ENCODE measurements around the gene TRIB2.

Gene TRIB2

DNA sequence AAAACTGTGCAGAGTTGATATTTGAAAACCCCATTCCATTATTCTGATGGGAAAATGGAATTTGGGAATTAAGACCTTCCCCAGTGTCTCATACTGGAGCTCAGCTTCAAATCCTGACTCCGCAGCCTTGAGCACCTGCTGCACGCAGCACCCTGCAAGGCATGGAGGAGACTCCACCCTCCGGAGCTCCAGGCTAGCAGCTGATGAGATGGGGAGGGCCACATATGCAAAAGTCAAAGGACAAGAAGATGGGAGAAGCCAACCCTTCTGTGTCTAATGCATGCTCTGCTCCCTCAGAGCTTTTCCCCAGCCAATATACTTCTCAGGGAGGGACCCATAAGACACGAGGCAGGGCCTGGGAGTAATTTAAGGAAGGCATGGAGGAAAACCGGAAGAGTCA is 34.7 kb upstream of the TRIB2 start:
- H3K36me3 ChIP-seq (ENCODE audit: control insufficient read depth, insufficient read depth, low read length), result no peaks in the 10 kb centered on the region
- H3K4me3 ChIP-seq (ENCODE audit: extremely low read depth, insufficient read depth, low read length, poor library complexity, severe bottlenecking), result no peak overlapping the region
- no peaks in the 10 kb centered on the region for H3K4me1 ChIP-seq (ENCODE audit: control insufficient read depth, insufficient read depth, low read length, poor library complexity, severe bottlenecking)
- H3K27ac ChIP-seq (ENCODE audit: low read depth, low read length, severe bottlenecking), result no peak overlapping the region
- no peaks in the 10 kb centered on the region for H3K9me3 ChIP-seq (ENCODE audit: control insufficient read depth, low read length)
- WGBS, 2 experiments (ENCODE audit: insufficient coverage in 2 of 2), result 75 to 93% methylated on average over 2 to 3 of the region's 5 CpGs

DNA sequence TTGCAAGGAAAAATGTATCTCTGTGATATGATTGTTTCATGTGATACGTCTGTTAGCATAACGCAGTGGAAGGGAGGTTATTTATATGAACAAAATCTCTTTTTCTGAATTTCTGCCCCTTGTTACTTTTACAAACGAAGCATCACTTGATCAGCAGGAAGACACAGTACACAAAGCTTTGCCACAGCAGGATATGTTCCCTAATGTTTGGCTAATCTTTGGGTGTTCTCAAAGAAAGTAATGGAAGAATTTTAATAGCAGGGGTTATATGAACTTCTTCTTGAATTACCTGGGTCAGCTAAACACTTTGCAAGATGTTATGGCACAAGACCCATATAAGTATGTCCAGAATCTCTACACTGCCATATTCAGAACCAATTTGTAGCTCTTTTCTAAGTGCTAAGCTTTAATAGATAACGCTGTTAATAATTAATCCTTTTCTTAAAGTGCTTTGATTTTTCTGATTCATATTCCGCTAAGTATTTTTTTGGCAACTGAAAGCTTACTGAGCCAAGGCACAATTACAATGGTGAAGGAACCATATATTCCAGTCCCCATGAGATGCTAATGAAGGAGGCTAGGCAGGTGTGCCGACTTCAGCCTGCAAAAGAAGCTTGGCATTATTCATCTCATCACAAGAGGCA is 33.2 kb upstream of the TRIB2 start:
- Histone ChIP-seq H3K4me3 (ENCODE audit: extremely low read depth, insufficient read depth, low read length, poor library complexity, severe bottlenecking) (no peak overlapping the region), H3K36me3 (ENCODE audit: control insufficient read depth, insufficient read depth, low read length) (no peaks in the 10 kb centered on the region), H3K9me3 (ENCODE audit: control insufficient read depth, low read length) (no peaks in the 10 kb centered on the region), H3K27ac (ENCODE audit: low read depth, low read length, severe bottlenecking) (no peak overlapping the region), H3K4me1 (ENCODE audit: control insufficient read depth, insufficient read depth, low read length, poor library complexity, severe bottlenecking) (no peaks in the 10 kb centered on the region)
- 100% methylated on average over 1 to 2 of the region's 6 CpGs for WGBS, 2 experiments (ENCODE audit: insufficient coverage in 2 of 2)

DNA sequence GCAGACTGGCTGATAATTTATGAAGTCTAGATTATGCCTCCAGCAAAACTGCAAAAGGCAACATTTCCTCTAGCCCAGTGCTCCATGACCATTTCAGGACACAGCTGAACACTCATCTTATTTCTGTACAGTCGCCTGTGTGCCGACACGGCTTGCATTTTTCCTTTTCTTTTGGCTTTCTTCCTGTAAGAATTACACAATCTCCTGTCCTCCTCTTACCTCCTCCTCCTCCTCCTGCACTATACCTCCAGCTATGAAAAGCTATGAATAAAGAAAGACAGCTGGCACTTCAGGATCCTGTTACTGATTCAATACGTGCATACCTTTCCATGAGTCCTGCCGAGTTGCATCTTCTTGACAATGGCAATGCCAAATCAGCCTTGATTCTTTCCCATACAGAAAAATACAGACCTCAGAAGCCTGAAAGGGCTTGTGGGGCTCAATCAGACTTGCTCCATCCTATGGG is 32.2 kb upstream of the TRIB2 start:
- 75 to 87% methylated on average over 3 to 5 of the region's 5 CpGs for WGBS, 2 experiments (ENCODE audit: insufficient coverage in 2 of 2)
- no peak overlapping the region for H3K27ac ChIP-seq (ENCODE audit: low read depth, low read length, severe bottlenecking)
- no peak overlapping the region for H3K4me3 ChIP-seq (ENCODE audit: extremely low read depth, insufficient read depth, low read length, poor library complexity, severe bottlenecking)
- H3K9me3 ChIP-seq (ENCODE audit: control insufficient read depth, low read length), result no peaks in the 10 kb centered on the region
- H3K4me1 ChIP-seq (ENCODE audit: control insufficient read depth, insufficient read depth, low read length, poor library complexity, severe bottlenecking), result no peaks in the 10 kb centered on the region
- H3K36me3 ChIP-seq (ENCODE audit: control insufficient read depth, insufficient read depth, low read length), result no peaks in the 10 kb centered on the region

DNA sequence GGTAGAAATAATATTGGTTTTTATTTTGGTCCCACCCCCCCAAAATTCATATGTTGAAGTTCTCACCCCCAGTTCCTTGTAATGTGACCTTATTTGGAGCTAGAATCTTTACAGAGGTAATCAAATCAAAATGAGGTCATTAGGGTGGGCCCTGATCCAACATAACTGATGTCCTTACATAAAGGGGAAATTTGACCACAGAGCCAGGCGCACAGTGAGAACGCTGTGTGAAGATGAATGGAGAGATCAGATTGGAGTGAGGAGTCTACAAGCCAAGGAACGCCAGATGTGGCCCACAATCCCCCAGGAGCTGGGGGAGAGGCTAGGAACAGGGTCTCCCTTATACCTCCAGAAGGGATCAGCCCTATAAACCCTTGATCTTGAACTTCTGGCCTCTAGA is 31.6 kb upstream of the TRIB2 start:
- Histone ChIP-seq H3K4me3 (ENCODE audit: extremely low read depth, insufficient read depth, low read length, poor library complexity, severe bottlenecking) (no peak overlapping the region), H3K9me3 (ENCODE audit: control insufficient read depth, low read length) (peaks cover 4% of the 10 kb centered on the region), H3K4me1 (ENCODE audit: control insufficient read depth, insufficient read depth, low read length, poor library complexity, severe bottlenecking) (no peaks in the 10 kb centered on the region), H3K27ac (ENCODE audit: low read depth, low read length, severe bottlenecking) (no peak overlapping the region), H3K36me3 (ENCODE audit: control insufficient read depth, insufficient read depth, low read length) (no peaks in the 10 kb centered on the region)
- WGBS, 2 experiments (ENCODE audit: insufficient coverage in 2 of 2), result 90 to 93% methylated on average over 2 to 3 of the region's 3 CpGs

DNA sequence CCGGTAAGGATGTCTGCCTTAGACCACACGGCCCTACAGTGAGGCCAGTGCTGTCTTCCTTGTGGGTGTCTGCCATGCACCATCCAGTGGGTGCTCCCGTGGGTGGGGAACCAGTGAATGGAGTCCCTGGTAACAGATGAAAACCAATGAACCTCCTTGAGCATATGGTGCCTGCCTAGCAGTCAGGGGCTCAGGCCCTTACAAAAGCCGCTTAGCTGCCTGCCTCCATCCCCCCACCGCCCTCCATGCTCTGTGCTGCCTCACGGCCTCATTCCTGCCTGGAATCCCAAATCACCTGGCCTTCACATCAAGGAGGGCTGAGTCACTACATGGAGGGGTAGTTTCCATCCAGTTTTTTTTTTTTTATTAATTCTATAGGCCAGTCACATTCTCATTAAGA is 30.8 kb upstream of the TRIB2 start:
- 87 to 99% methylated on average over 3 to 5 of the region's 6 CpGs for WGBS, 2 experiments (ENCODE audit: insufficient coverage in 2 of 2)

DNA sequence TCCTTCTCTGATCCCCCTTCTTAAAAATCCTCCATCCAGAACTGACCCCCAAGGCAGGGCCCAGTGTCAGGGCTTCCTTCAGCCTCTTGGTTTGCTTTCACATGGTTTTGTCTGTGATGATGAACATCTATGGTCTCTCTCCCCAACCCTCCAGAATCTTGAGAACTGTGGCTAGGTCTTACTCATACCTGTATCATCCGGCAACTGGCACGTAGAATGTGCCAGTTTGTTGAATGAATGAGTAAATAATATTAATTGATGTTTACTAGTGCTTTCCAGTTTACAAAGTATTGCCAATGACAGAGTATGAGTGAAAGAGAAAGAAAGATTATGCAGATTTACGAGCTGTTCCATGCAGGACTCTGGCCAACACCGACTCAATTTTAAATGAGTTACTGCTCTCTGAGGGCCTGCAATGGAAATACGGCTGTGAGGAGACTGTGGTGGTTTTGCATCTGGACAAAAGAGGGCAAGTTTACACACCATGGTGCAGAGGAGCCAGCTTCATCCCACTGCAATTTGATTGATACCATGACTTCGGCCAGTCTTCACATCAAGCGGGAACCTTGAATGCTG is 29.9 kb upstream of the TRIB2 start:
- no peaks in the 10 kb centered on the region for H3K36me3 ChIP-seq (ENCODE audit: control insufficient read depth, insufficient read depth, low read length)
- 86 to 88% methylated on average over 5 of the region's 7 CpGs for WGBS, 2 experiments (ENCODE audit: insufficient coverage in 2 of 2)
- no peaks in the 10 kb centered on the region for H3K4me1 ChIP-seq (ENCODE audit: control insufficient read depth, insufficient read depth, low read length, poor library complexity, severe bottlenecking)
- H3K4me3 ChIP-seq (ENCODE audit: extremely low read depth, insufficient read depth, low read length, poor library complexity, severe bottlenecking), result no peak overlapping the region
- no peak overlapping the region for H3K27ac ChIP-seq (ENCODE audit: low read depth, low read length, severe bottlenecking)
- H3K9me3 ChIP-seq (ENCODE audit: control insufficient read depth, low read length), result peaks cover 4% of the 10 kb centered on the region

More for the DNA sequence above, 30.8 kb upstream of the TRIB2 start:
- no peak overlapping the region for H3K27ac ChIP-seq (ENCODE audit: low read depth, low read length, severe bottlenecking)
- no peaks in the 10 kb centered on the region for H3K4me1 ChIP-seq (ENCODE audit: control insufficient read depth, insufficient read depth, low read length, poor library complexity, severe bottlenecking)
- no peak overlapping the region for H3K4me3 ChIP-seq (ENCODE audit: extremely low read depth, insufficient read depth, low read length, poor library complexity, severe bottlenecking)
- H3K9me3 ChIP-seq (ENCODE audit: control insufficient read depth, low read length), result peaks cover 4% of the 10 kb centered on the region
- no peaks in the 10 kb centered on the region for H3K36me3 ChIP-seq (ENCODE audit: control insufficient read depth, insufficient read depth, low read length)

DNA sequence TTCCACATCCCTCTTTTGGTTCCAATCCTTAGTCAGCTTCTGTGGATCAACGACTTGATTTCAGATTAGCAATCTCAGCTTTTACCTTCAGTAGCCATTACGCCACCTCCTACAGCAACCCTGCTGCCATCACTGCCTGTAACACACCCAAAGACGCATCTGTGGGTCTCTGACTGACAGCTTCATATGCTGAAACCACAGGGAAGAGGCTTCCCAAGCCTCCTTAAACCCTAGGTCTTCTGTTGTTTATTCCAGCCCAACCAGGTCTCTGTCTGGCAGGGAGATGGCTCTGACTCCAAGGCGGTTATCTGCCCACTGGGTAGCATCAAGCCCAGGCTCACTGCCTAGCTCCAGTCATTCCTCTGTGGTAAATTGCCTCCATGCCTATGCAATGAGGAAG is 28.6 kb upstream of the TRIB2 start:
- 75 to 89% methylated on average over 4 of the region's 4 CpGs for WGBS, 2 experiments (ENCODE audit: insufficient coverage in 2 of 2)
- Histone ChIP-seq H3K27ac (ENCODE audit: low read depth, low read length, severe bottlenecking) (no peak overlapping the region), H3K4me1 (ENCODE audit: control insufficient read depth, insufficient read depth, low read length, poor library complexity, severe bottlenecking) (no peaks in the 10 kb centered on the region), H3K4me3 (ENCODE audit: extremely low read depth, insufficient read depth, low read length, poor library complexity, severe bottlenecking) (no peak overlapping the region), H3K36me3 (ENCODE audit: control insufficient read depth, insufficient read depth, low read length) (no peaks in the 10 kb centered on the region), H3K9me3 (ENCODE audit: control insufficient read depth, low read length) (peaks cover 8% of the 10 kb centered on the region)

DNA sequence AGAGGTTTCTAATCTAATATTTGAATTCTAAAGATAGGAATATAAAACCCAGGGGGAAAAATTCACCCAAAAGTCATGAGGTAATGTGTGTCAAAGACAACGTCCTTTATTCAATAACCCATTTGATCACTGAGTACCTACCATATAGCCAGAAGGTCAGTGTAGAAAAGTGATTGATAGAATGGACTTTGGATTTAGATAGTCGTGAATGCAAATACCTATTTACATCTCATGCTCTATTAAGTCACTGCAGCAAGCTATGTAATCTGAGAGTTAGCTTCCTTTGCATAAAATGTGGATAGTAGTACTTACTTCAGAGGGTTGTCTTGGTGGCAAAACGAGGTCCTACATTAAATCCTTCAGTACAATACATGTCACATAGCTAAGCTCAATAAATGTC is 27.8 kb upstream of the TRIB2 start:
- H3K4me3 ChIP-seq (ENCODE audit: extremely low read depth, insufficient read depth, low read length, poor library complexity, severe bottlenecking), result no peak overlapping the region
- no peaks in the 10 kb centered on the region for H3K36me3 ChIP-seq (ENCODE audit: control insufficient read depth, insufficient read depth, low read length)
- no peaks in the 10 kb centered on the region for H3K4me1 ChIP-seq (ENCODE audit: control insufficient read depth, insufficient read depth, low read length, poor library complexity, severe bottlenecking)
- no peak overlapping the region for H3K27ac ChIP-seq (ENCODE audit: low read depth, low read length, severe bottlenecking)
- no CpG with 5 or more reads among the region's 3 CpGs for WGBS, 2 experiments (ENCODE audit: insufficient coverage in 2 of 2)
- peaks cover 8% of the 10 kb centered on the region for H3K9me3 ChIP-seq (ENCODE audit: control insufficient read depth, low read length)

DNA sequence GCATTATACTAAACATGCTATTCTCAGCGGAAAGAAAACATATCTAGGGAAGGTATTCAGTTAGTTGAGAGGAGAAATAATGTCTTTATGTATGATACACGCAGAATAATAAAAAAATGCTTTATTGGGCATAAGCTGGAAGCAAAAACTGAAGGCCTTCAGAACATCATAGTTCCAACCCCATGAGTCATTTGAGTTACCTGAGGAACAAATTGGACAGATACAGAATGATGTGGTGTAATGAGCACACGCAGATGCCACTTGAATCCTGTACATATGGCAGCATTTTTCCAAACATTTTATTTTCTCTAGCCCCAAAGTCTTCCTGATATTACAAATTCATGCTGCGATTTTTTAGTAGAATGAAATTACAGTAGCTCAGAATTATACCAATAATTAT is 23.2 kb upstream of the TRIB2 start:
- Histone ChIP-seq H3K4me1 (ENCODE audit: control insufficient read depth, insufficient read depth, low read length, poor library complexity, severe bottlenecking) (no peaks in the 10 kb centered on the region), H3K36me3 (ENCODE audit: control insufficient read depth, insufficient read depth, low read length) (no peaks in the 10 kb centered on the region), H3K9me3 (ENCODE audit: control insufficient read depth, low read length) (peaks cover 8% of the 10 kb centered on the region), H3K4me3 (ENCODE audit: extremely low read depth, insufficient read depth, low read length, poor library complexity, severe bottlenecking) (no peak overlapping the region), H3K27ac (ENCODE audit: low read depth, low read length, severe bottlenecking) (no peak overlapping the region)
- 80 to 100% methylated on average over 1 to 2 of the region's 4 CpGs for WGBS, 2 experiments (ENCODE audit: insufficient coverage in 2 of 2)

DNA sequence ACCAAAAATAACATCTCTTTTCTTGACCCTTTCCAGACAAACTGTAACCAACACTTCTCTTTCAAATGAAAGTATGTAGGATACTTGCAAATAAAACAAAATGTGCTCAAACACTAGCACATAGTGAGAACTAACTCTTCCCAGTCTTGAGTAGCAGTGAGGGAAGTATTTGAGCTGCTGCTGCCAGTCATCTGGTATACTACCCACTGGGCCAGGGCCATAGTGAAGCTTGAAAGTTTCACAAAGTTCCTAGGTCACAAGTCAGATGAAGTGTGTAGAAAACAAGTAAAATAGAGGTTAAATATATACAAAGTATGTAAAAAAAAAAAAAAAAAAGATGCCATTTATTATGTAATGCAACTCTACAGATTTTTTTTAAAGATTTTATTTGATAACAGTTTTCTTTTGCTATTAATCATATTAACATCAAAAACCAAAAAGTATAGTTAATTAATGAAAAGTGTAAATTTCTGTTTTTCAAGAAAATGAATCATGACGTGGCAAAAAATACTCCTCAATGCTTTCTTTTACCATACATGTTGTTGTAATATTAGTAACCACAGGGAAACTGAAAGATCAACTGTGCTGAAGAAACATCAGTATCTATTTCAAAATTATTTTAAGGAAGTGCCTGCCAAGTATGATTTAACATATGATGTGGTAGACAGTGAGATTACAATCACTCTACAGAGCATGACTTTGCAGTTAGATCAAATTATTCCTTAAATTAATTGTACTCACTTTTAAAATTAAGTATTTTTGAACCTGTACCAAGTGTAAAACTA is 21.6 kb upstream of the TRIB2 start:
- WGBS, 2 experiments (ENCODE audit: insufficient coverage in 2 of 2), result no CpG with 5 or more reads among the region's 1 CpG
- H3K9me3 ChIP-seq (ENCODE audit: control insufficient read depth, low read length), result peaks cover 4% of the 10 kb centered on the region
- H3K4me1 ChIP-seq (ENCODE audit: control insufficient read depth, insufficient read depth, low read length, poor library complexity, severe bottlenecking), result no peaks in the 10 kb centered on the region
- no peak overlapping the region for H3K27ac ChIP-seq (ENCODE audit: low read depth, low read length, severe bottlenecking)
- no peaks in the 10 kb centered on the region for H3K36me3 ChIP-seq (ENCODE audit: control insufficient read depth, insufficient read depth, low read length)
- no peak overlapping the region for H3K4me3 ChIP-seq (ENCODE audit: extremely low read depth, insufficient read depth, low read length, poor library complexity, severe bottlenecking)

DNA sequence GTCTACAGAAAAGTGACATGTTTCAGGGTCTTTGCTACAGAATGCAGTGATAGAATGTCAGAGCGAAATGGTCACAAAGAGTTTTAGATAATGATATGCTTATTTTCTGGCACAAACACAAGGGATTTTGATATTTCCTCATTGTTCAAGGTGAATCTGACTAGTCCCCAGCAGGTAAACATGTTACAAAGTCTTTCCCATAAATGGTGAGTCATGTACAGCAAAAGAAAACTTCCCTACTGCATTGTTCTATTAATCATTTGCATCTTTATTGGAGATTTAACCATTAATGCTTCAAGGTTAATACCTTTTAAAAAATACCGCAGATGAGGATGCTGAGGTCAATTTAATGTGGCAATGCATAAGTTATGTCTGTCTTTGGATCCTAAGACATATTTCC is 19.1 kb upstream of the TRIB2 start:
- WGBS, 2 experiments (ENCODE audit: insufficient coverage in 2 of 2), result 100% methylated on average over 1 of the region's 2 CpGs; no CpG with 5 or more reads in 1 of the 2 experiments
- H3K27ac ChIP-seq (ENCODE audit: low read depth, low read length, severe bottlenecking), result no peak overlapping the region
- no peak overlapping the region for H3K4me3 ChIP-seq (ENCODE audit: extremely low read depth, insufficient read depth, low read length, poor library complexity, severe bottlenecking)
- no peaks in the 10 kb centered on the region for H3K9me3 ChIP-seq (ENCODE audit: control insufficient read depth, low read length)
- no peaks in the 10 kb centered on the region for H3K36me3 ChIP-seq (ENCODE audit: control insufficient read depth, insufficient read depth, low read length)
- no peaks in the 10 kb centered on the region for H3K4me1 ChIP-seq (ENCODE audit: control insufficient read depth, insufficient read depth, low read length, poor library complexity, severe bottlenecking)

All from mesodermal cell (in vitro differentiated cells).